SK-N-SH treated with all-trans-retinoic acid at 6 μM for 48 hours (cell line): ENCODE measurements around the gene TWNK.
A peak's percentile ranks its signal among the peaks of the same experiment; 100 is the strongest.

Experiments used
- ATAC-seq: fragments of 200-7000 bp; cut with Tn5 transposase; 3 replicates; pipeline ENCODE4 v1.9.1; 2020; ENCODE audit warnings: mild to moderate bottlenecking, moderate library complexity
- ARNTL ChIP-seq: fragments of 450-650 bp; formaldehyde crosslinking; IDR thresholded peaks from 2 replicates; pipeline ENCODE4 v1.5.0; 2020; ENCODE audit warnings: low read depth, mild to moderate bottlenecking, moderate library complexity, borderline replicate concordance
- BACH2 ChIP-seq: fragments of 250-450 bp; sonication (Bioruptor Pico); IDR thresholded peaks from 2 replicates; pipeline ENCODE4 v1.9.0; 2021; ENCODE audit warnings: mild to moderate bottlenecking, borderline replicate concordance
- CREB5 ChIP-seq: fragments of 250-450 bp; sonication (Bioruptor Pico); IDR thresholded peaks from 2 replicates; pipeline ENCODE4 v1.5.1; 2020; ENCODE audit warnings: low read depth, mild to moderate bottlenecking, moderate library complexity
- ESRRG ChIP-seq: fragments of 250-450 bp; sonication (Bioruptor Pico); IDR thresholded peaks from 2 replicates; pipeline ENCODE4 v1.6.1; 2021; ENCODE audit warnings: mild to moderate bottlenecking
- GLIS3 ChIP-seq: fragments of 250-450 bp; sonication (Bioruptor Pico); IDR thresholded peaks from 2 replicates; pipeline ENCODE4 v1.5.0; 2020; ENCODE audit warnings: mild to moderate bottlenecking, moderate library complexity
- ISL1 ChIP-seq: fragments of 250-450 bp; sonication (Bioruptor Pico); IDR thresholded peaks from 2 replicates; pipeline ENCODE4 v2.1.2; 2022; ENCODE audit warnings: mild to moderate bottlenecking, moderate library complexity
- PATZ1 ChIP-seq: fragments of 250-450 bp; sonication (Bioruptor Pico); IDR thresholded peaks from 2 replicates; pipeline ENCODE4 v1.8.0; 2020; ENCODE audit warnings: mild to moderate bottlenecking, moderate library complexity, borderline replicate concordance
- POU6F1 ChIP-seq: fragments of 250-450 bp; sonication (Bioruptor Pico); IDR thresholded peaks from 2 replicates; pipeline ENCODE4 v1.8.0; 2021; ENCODE audit warnings: low read depth, mild to moderate bottlenecking, moderate library complexity, borderline replicate concordance
- PPARA ChIP-seq: fragments of 250-450 bp; sonication (Bioruptor Pico); IDR thresholded peaks from 2 replicates; pipeline ENCODE4 v1.5.0; 2020; ENCODE audit warnings: mild to moderate bottlenecking, borderline replicate concordance
- RARB ChIP-seq: fragments of 250-450 bp; sonication (Bioruptor Pico); IDR thresholded peaks from 2 replicates; pipeline ENCODE4 v1.8.0; 2021; ENCODE audit warnings: mild to moderate bottlenecking, moderate library complexity
- SNAI2 ChIP-seq: fragments of 250-450 bp; sonication (Bioruptor Pico); IDR thresholded peaks from 2 replicates; pipeline ENCODE4 v1.5.0; 2020; ENCODE audit warnings: mild to moderate bottlenecking, moderate library complexity
- TSHZ2 ChIP-seq: fragments of 250-450 bp; sonication (Bioruptor Pico); IDR thresholded peaks from 2 replicates; pipeline ENCODE4 v1.5.0; 2020; ENCODE audit warnings: mild to moderate bottlenecking, moderate library complexity
- ZC3H10 ChIP-seq: fragments of 250-450 bp; sonication (Bioruptor Pico); IDR thresholded peaks from 2 replicates; pipeline ENCODE4 v1.5.1; 2021; ENCODE audit warnings: mild to moderate bottlenecking, moderate library complexity
- ZFP30 ChIP-seq: fragments of 450-650 bp; formaldehyde crosslinking; IDR thresholded peaks from 2 replicates; pipeline ENCODE4 v1.5.0; 2022; ENCODE audit warnings: mild to moderate bottlenecking, moderate library complexity
- ZNF565 ChIP-seq: fragments of 450-650 bp; formaldehyde crosslinking; conservative IDR thresholded peaks from 2 replicates; pipeline ENCODE4 v1.5.0; 2020; ENCODE audit warnings: low read depth, mild to moderate bottlenecking, moderate library complexity
- ZNF8 ChIP-seq: fragments of 450-650 bp; formaldehyde crosslinking; IDR thresholded peaks from 2 replicates; pipeline ENCODE4 v1.5.0; 2020; ENCODE audit warnings: mild to moderate bottlenecking, moderate library complexity

TWNK gene

GRCh38 chr10:100993986-100994708, 6.8 kb downstream of the TWNK start:
- no peak for ATAC-seq
- TF ChIP-seq GLIS3: no peak
- no peak for TF ChIP-seq RARB (CRISPR knock-in tag)
- no peak for TF ChIP-seq PPARA
- TF ChIP-seq ZNF8: no peak
- TF ChIP-seq POU6F1 (CRISPR knock-in tag): no peak

- no peak for TF ChIP-seq GLIS3
- TF ChIP-seq SNAI2: no peak
- no peak for TF ChIP-seq ARNTL (CRISPR knock-in tag)
- no peak for TF ChIP-seq ZC3H10 (CRISPR knock-in tag)
- TF ChIP-seq ZNF565 (CRISPR knock-in tag): no peak
- TF ChIP-seq PPARA: no peak
- TF ChIP-seq BACH2 (CRISPR knock-in tag): no peak
- no peak for TF ChIP-seq CREB5 (CRISPR knock-in tag)
- no peak for TF ChIP-seq ISL1 (CRISPR knock-in tag)
- TF ChIP-seq PATZ1 (CRISPR knock-in tag): no peak
- no peak for TF ChIP-seq ESRRG (CRISPR knock-in tag)
- no peak for TF ChIP-seq ZFP30 (CRISPR knock-in tag)
These were observed 7.8 kb downstream of the TWNK start for GRCh38 chr10:100995181-100995580.

GRCh38 chr10:100996678-100997359, 9.5 kb downstream of the TWNK start:
- ATAC-seq: peak; percentile 12
- TF ChIP-seq CREB5 (CRISPR knock-in tag): no peak
- TF ChIP-seq TSHZ2 (CRISPR knock-in tag): no peak
- no peak for TF ChIP-seq ZNF565 (CRISPR knock-in tag)
- TF ChIP-seq ZFP30 (CRISPR knock-in tag): no peak
- TF ChIP-seq ARNTL (CRISPR knock-in tag): no peak

More at GRCh38 chr10:100995181-100995580, 7.8 kb downstream of the TWNK start:
- ATAC-seq: no peak
